Endothelial cell (in vitro differentiated cells): ENCODE data around the gene ANKS1B. TPM values are rescaled to one million over a fixed set of nuclear protein-coding genes. Genes with fewer than 3 reads are reported as not detected.

Source experiments
- DNase-seq: peaks from one replicate; pipeline ENCODE4 v3.0.0; 2021; ENCODE audit warnings: low spot score
- H3K27ac Mint-ChIP-seq: one replicate; pipeline ENCODE4 v1.8.0; 2021; ENCODE audit warnings: mixed read lengths, inconsistent platforms; ENCODE audit not compliant: unreplicated experiment
- H3K27me3 Mint-ChIP-seq: one replicate; pipeline ENCODE4 v1.8.0; 2021; ENCODE audit warnings: mild to moderate bottlenecking, moderate library complexity, mixed read lengths, inconsistent platforms; ENCODE audit not compliant: unreplicated experiment
- H3K36me3 Mint-ChIP-seq: one replicate; pipeline ENCODE4 v1.8.0; 2021; ENCODE audit warnings: mild to moderate bottlenecking, low read depth, mixed read lengths, inconsistent platforms; ENCODE audit not compliant: unreplicated experiment
- H3K4me1 Mint-ChIP-seq: one replicate; pipeline ENCODE4 v1.8.0; 2021; ENCODE audit warnings: mild to moderate bottlenecking, mixed read lengths, inconsistent platforms; ENCODE audit not compliant: unreplicated experiment
- H3K4me3 Mint-ChIP-seq: one replicate; pipeline ENCODE4 v1.8.0; 2021; ENCODE audit warnings: mild to moderate bottlenecking, mixed read lengths, inconsistent platforms; ENCODE audit not compliant: unreplicated experiment
- H3K9me3 Mint-ChIP-seq: one replicate; pipeline ENCODE4 v1.8.0; 2021; ENCODE audit warnings: mixed read lengths, inconsistent platforms; ENCODE audit not compliant: unreplicated experiment
- CTCF ChIP-seq: fragments of 200-600 bp; sonication (generic); IDR thresholded peaks from one replicate; pipeline ENCODE4 v1.5.0; 2021; ENCODE audit warnings: antibody characterized with exemption; ENCODE audit not compliant: unreplicated experiment
- total RNA-seq: library from RNA; stranded (reverse); fragmentation: NEBNext Ultra II Directional; extraction: Animal tissue kit (Norgen Biotek cat#: 25700); gene quantifications from one replicate; pipeline ENCODE4 v1.2.1, GENCODE V29; 2021; ENCODE audit not compliant: unreplicated experiment

Gene ANKS1B
- total RNA-seq, 1 donor from 2014 or later = 2.6 TPM

DNA sequence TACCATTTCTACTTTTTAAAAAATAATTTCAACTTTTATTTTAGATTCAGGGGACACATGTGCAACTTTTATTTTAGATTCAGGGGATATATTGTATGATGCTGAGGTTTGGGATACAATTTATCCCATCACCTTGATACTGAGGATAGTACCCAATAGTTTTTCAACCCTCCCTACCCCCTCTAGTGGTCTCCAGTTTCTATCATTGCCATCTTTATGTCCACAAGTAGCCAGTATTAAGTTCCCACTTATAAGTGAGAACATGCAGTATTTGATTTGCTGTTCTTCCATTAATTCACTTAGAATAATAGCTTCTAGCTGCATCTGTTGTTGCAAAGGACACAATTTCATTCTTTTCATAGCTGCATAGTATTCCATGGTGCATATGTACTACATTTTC lies 162.5 kb downstream of the ANKS1B start:
- DNase-seq = no peak
- no peak overlapping the region for H3K4me3 Mint-ChIP-seq
- no peaks in the 10 kb centered on the region for H3K4me1 Mint-ChIP-seq
- H3K36me3 Mint-ChIP-seq = no peaks in the 10 kb centered on the region
- H3K27me3 Mint-ChIP-seq = no peaks in the 10 kb centered on the region
- no peaks in the 10 kb centered on the region for H3K9me3 Mint-ChIP-seq
- TF ChIP-seq CTCF = no peak
- no peak overlapping the region for H3K27ac Mint-ChIP-seq

DNA sequence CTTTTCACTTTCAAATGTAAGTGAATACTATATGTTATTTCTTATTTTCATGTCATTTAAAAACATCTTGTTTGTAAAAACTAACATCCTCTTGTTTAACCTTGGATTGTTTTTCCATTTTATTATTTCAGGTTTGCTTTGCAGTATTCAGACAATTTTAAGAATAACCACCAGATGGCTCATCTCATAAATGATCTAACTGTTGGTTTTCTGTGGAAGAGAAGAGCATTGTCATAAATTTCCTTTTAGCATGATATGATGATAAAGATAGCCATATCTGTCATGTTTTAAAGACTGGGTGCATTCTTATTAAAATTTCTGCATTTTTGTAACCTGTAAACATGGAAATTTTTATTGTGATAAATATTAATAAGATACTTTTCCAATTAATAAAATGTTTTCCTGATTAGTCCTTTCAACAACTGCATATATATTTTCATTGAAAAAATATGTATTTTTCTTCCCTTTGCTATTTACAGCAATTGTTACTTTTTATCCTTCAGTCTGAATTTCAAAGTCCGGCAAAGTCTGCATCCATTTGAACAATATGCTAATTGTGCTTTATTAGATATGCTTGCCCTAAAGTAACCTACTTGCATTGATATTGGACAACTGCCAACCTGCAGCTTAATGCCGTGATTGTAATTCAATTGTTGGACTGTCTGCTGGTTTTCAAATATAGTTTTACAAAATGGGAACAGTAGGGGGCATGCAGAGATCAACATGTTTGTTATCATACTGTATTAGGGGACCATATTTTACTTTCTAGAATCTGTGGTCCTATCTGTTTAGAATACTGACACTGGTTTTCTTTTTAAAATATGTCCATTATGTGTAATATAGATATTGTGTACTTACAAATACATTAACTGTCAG lies 173.8 kb downstream of the ANKS1B start:
- Mint-ChIP-seq H3K36me3 (no peaks in the 10 kb centered on the region), H3K4me3 (no peak overlapping the region)

DNA sequence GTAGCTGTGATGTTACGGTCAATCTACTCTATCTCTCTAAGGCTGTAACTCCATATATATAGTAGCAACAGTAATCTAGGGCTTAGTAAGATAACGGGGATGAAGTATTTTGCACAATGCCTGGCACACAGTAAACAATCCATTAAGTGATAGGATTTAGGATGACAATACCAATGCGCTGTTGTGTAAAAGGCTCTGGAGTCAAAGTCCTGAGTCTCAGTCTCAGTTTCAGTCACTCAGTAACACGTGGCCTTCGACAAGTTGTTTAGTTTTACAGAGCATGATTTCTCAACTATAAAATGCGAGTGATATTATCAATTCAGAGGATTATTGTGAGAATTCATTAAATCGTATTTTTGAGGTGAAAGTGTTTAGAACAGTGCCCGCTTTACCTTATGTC lies 174.8 kb downstream of the ANKS1B start:
- no peak for DNase-seq

More for the DNA sequence above, 173.8 kb downstream of the ANKS1B start:
- Mint-ChIP-seq H3K9me3 (no peaks in the 10 kb centered on the region), H3K27me3 (no peaks in the 10 kb centered on the region), H3K27ac (no peak overlapping the region), H3K4me1 (no peaks in the 10 kb centered on the region)
- no peak for DNase-seq
- TF ChIP-seq CTCF = peak; percentile 39

GRCh38 chr12:99806304-99806703 lies 178.4 kb downstream of the ANKS1B start:
- Mint-ChIP-seq H3K4me3 (no peak overlapping the region), H3K27me3 (no peaks in the 10 kb centered on the region), H3K27ac (no peak overlapping the region), H3K9me3 (no peaks in the 10 kb centered on the region), H3K36me3 (no peaks in the 10 kb centered on the region), H3K4me1 (no peaks in the 10 kb centered on the region)
- TF ChIP-seq CTCF = no peak
- DNase-seq = no peak

More for the DNA sequence above, 174.8 kb downstream of the ANKS1B start:
- Mint-ChIP-seq H3K36me3 (no peaks in the 10 kb centered on the region), H3K27me3 (no peaks in the 10 kb centered on the region), H3K4me1 (no peaks in the 10 kb centered on the region), H3K4me3 (no peak overlapping the region), H3K9me3 (no peaks in the 10 kb centered on the region), H3K27ac (no peak overlapping the region)
- TF ChIP-seq CTCF = no peak

GRCh38 chr12:99804715-99805114 lies 180.0 kb downstream of the ANKS1B start:
- Mint-ChIP-seq H3K9me3 (no peaks in the 10 kb centered on the region), H3K36me3 (no peaks in the 10 kb centered on the region), H3K4me1 (no peaks in the 10 kb centered on the region), H3K27me3 (no peaks in the 10 kb centered on the region), H3K27ac (no peak overlapping the region), H3K4me3 (no peak overlapping the region)
- no peak for TF ChIP-seq CTCF
- DNase-seq = no peak
